OCI-LY7 (cell line): Measurements from ENCODE around the gene PRELID2.

Source experiments
- CTCF ChIP-seq: fragments of 200-600 bp; sonication (generic); conservative IDR thresholded peaks from 2 replicates; pipeline ENCODE4 v1.5.1; 2014; ENCODE audit warnings: mild to moderate bottlenecking, antibody characterized with exemption, low read length, moderate library complexity, mixed read lengths
- EZH2phosphoT487 ChIP-seq: fragments of 200-600 bp; sonication (generic); IDR thresholded peaks from 2 replicates; pipeline ENCODE4 v1.6.1; 2018; ENCODE audit warnings: low read depth, borderline replicate concordance, mild to moderate bottlenecking, mixed run types, antibody characterized with exemption, low read length, moderate library complexity, mixed read lengths

DNA sequence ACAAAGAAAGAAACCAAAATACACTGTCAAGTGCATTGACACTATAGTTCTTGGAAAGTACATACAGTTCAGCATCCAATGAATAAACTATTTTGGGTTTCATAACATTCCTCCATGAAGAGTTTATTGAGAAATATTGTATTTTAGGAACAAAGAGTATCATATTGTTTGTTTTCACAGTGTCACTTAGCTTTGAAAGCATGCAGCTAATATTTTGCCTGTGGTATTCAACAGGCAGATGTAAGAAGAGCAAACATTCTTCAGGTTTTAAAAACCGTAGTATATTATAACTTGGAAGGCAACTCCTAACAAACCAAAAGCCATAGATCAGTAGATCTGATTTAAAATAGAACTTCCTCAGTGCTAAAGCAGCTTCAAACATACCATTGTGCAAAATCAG lies 4.5 kb downstream of the PRELID2 start:
- TF ChIP-seq CTCF: no peak
- no peak for TF ChIP-seq EZH2phosphoT487
